HG03342 (cell line): ENCODE data around the gene HK1.

ENCODE experiments used
- ATAC-seq: cut with Tn5 transposase; IDR thresholded peaks from one replicate; pipeline ENCODE4 v1.9.1; 2021; ENCODE audit warnings: mild to moderate bottlenecking, moderate library complexity; ENCODE audit not compliant: unreplicated experiment

HK1 gene

DNA sequence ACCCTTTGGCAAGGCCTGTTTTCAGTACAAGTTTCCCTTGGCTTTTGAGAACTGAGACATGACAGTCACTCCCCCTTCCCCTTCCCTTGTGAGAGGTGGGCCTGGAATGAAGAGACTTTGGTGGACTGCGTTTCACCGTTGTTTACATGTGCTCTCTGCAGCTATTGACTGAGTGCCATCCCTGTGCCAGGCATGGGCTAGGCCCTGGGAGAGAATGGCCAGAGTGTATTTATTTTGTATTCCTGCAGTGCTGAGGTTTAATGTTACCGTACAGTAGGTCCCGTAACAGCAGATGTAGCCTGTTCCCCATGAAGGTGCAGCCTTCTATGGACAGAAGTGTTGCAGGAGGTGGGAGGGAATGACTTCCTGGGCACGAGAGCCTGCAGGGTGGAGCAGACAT, 88.4 kb downstream of the HK1 start:
- ATAC-seq, result no peak

DNA sequence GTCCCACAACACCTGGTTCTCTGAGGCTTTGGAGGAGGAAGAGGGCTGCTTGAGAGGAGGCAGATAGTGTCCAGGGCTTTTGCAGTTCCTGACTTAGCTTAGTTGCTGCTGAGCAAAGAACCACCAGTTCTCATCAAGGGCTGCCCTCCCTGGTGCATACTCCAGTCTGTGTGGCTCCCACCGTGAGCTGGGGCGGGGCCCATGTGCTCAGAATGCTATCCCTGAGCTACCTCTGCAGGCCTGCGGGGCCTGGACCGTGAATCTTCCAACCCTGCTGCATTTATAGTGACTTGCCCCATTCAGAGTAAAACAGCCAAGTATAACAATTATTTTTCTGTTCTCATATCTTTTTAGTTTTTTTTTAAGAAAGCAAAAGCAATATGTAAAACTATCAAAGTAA, 89.2 kb downstream of the HK1 start:
- no peak for ATAC-seq

DNA sequence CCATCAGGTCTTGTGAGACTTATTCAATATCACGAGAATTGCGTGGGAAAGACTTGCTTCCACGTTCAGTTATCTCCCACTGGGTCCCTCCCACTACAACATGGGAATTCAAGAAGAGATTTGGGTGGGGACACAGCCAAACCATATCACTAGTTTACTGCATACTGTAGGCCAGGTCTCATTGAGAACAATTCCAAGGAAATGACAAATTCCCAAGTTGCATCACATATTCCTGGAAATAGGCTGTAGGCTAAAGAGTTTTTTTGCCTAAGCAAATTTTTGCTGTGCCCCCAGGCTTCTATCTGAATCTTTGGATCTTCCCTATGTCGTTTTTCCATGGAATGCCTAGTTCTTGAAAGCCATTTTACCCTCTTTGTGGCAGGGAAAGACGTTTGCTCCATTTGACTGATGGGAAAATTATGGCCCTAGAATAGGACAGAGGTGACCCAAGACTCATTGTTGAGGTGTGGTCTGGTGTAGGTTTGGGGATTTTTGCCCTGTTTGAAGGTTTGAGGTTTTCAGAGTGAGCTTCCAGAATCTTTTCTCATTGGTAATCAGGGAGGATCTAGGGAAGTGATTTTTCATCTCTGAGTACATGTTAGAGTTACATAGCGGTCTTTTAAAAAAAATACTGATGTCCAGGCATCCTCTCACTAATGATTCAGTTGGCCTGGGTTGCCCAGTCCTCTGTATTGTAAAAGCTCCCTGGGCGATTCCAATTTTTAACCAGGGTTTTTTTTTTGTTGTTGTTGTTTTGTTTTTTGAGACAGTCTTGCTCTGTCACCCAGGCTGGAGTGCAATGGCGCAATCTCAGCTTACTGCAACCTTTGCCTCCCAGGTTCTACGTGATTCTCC, 94.1 kb downstream of the HK1 start:
- ATAC-seq, result no peak

DNA sequence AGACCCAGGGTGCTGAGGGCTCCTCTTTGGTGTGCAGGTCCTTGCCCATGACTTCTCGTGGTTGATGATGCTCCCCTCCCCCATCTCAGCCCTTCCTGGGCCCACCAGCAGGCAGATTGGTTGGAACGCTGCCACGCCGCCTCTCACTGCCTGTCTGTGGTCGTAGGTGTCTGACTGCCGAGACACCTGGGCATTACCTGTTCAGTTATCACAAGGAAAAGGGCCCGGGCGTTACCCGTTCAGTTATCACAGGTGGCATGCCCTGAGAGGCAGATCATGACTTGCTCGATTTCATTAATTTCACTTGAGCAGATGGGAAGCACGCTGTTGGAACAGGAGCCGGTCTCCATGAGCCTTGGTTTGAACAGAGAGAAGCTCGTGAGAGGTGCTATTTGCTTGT, 95.9 kb downstream of the HK1 start:
- ATAC-seq, result no peak

DNA sequence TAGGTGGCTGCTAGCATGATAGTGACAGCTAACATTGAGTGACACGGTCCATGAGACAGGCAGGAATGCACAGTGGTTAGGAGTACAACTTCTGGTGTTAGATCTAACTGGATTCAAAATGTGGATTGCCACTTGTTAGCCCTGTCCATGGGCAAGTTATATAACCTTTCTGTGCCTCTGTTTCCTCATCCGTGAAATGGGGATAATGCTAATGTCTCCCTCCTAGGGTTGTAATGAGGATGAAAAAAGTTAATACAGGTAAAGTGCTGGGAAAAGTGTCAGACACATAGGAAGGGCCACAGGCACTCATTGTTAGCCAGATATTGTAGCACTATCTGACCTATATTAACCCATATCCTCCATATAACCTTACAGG, 96.6 kb downstream of the HK1 start:
- no peak for ATAC-seq

DNA sequence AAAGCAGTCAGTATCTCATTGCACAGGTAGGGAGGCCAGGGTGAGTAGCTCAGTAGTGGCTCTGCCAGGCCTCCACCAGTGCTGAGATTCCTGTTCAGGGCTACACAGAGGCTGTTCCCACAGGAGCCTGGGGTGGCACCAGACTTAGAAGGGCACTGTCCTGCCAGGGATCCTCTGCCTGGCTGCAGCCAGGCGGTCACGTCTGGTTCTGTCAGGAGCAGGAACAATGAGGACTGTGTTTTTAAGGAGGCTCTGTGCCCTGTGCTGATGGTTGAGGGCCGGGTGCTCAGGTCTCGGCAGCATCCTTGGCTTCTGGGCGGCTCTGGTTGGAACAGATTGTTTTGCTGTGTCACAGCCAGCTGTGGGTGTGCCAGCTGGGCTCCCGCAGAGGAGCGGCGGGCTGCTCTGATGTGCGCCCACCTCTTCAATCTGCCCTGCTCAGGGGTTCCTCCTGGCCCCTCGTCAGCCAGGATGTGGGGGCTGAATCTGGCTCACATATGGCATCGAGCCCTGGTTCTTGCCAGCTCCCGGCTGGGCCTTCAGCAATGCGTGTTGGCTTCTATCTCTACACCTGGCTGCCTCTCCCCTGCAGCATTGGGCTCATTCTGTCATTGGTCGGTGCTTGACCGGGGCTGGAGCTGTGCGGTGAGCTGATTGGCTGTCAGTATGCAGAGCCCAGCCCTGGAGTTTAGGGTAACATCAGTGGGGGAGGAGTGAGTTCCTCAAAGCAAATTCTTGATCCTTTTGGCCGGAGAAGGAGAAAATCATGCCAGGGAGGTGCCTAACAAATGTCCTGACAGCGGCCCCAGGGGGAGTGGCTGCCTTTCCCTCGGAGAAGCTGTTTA, 97.2 kb downstream of the HK1 start:
- no peak for ATAC-seq

DNA sequence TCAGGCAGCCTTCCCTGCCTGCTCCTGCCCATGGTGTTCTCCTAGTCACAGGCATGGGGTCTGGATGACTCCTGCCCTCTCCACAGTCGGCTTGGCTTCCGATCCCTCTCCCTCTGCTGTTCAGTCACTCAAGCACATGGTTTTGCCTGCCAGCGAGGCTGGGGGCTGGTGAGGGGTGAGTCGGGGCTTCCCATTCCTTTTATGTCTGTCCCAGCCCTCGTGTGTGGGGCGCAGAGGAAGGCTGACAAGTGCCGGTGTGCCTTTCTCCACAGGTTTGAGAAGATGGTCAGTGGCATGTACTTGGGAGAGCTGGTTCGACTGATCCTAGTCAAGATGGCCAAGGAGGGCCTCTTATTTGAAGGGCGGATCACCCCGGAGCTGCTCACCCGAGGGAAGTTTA, 98.4 kb downstream of the HK1 start:
- no peak for ATAC-seq

DNA sequence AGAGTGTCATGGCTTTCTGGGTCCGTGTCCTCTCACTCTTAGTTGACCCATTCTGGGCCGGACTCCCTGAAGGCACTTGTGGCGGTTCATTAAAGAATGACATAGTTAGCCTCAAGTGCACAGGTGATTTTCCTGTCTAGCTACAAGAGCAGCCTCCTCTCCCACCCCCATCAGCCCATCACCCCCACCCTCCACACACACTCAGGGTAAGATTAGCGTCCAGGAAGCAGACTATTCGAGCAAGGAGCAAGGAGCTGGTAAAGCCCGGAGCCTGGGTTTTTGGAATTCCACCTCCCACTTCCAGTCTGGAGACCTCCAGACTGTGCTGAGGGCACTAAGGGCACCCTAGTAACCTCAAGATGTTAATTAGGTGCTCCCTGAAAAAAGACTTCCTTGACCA, 98.9 kb downstream of the HK1 start:
- no peak for ATAC-seq

DNA sequence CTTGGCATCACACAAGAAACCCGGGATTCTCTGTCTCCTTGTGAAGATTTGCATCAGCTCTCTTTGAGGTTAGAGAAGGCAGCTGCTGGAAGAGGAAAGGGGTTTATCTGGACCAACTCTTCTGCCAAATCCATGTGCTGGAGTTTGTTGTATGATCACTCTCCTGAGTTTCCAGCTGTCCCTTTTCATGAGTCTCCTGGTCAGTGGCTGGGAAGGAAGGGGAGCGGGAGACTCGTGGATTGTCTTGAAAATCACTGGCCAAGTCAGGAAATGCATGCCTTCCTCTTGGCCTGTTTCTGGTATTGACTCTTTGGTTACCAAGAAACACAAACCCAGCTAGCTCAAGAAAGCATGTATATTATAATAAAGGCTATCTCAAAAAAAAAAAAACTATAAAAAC, 99.6 kb downstream of the HK1 start:
- ATAC-seq, result no peak

DNA sequence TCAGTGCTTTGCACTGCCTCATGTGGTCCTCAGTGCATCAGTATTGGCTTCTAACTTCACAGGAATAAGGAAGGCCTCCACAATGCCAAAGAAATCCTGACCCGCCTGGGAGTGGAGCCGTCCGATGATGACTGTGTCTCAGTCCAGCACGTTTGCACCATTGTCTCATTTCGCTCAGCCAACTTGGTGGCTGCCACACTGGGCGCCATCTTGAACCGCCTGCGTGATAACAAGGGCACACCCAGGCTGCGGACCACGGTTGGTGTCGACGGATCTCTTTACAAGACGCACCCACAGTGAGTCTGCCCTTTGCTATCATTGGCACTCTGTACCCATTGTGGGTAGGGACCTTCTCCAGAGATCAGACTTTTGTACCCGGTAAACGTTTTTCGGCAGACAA, 101.5 kb downstream of the HK1 start:
- no peak for ATAC-seq

DNA sequence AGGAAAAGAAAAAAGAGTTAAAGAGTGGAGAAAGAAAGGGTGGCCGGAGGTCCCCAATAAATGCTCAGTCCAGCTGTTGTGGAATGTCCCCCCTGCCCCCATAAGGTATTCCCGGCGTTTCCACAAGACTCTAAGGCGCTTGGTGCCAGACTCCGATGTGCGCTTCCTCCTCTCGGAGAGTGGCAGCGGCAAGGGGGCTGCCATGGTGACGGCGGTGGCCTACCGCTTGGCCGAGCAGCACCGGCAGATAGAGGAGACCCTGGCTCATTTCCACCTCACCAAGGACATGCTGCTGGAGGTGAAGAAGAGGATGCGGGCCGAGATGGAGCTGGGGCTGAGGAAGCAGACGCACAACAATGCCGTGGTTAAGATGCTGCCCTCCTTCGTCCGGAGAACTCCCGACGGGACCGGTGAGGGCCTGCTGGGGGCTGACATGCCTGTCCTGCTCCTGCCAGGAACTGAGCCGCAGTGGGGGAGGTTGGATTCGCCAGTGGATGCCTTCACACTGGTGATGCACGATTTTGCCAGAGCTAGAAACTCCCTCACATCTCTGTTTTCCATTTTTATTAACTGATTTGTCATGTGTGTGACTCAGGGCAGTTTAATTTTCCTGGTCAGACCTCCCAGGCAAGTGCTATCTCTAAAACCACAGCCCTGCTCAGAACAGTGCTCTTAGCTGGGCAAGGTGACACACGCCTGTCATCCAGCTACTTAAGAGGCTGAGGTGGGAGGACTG, 104.3 kb downstream of the HK1 start:
- ATAC-seq, result no peak

DNA sequence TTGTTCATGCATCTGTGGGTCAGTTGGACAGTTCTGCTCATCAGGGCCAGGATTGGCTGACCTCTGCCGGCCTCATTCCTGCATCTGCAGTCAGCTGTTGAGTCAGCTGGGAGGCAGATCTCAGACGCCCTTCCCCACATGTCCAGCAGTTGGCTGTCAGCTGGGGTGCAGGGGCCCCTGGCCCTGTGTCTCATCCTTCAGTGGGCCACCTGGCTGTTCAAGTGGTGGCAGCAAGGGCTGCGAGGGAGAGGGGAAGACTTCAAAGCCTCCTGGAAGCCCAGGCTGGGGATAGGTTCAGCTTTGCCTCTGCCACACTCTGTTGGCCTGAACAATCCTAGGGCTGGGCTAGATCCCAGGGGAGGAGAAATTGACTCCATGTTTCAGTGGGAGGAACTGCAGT, 105.3 kb downstream of the HK1 start:
- no peak for ATAC-seq

DNA sequence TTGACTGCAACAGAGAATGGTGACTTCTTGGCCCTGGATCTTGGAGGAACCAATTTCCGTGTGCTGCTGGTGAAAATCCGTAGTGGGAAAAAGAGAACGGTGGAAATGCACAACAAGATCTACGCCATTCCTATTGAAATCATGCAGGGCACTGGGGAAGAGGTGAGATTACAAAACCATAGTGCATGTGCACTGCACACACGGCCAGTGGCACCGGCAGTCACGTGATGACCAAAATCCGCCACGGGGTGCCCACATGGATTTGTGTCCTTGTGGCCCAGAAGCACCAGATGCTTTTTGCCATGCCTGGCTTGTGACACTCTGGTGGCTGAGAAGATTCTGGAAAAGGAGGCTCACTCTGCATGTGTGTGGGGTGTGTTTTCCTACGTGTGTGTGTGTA, 106.0 kb downstream of the HK1 start:
- ATAC-seq, result no peak

DNA sequence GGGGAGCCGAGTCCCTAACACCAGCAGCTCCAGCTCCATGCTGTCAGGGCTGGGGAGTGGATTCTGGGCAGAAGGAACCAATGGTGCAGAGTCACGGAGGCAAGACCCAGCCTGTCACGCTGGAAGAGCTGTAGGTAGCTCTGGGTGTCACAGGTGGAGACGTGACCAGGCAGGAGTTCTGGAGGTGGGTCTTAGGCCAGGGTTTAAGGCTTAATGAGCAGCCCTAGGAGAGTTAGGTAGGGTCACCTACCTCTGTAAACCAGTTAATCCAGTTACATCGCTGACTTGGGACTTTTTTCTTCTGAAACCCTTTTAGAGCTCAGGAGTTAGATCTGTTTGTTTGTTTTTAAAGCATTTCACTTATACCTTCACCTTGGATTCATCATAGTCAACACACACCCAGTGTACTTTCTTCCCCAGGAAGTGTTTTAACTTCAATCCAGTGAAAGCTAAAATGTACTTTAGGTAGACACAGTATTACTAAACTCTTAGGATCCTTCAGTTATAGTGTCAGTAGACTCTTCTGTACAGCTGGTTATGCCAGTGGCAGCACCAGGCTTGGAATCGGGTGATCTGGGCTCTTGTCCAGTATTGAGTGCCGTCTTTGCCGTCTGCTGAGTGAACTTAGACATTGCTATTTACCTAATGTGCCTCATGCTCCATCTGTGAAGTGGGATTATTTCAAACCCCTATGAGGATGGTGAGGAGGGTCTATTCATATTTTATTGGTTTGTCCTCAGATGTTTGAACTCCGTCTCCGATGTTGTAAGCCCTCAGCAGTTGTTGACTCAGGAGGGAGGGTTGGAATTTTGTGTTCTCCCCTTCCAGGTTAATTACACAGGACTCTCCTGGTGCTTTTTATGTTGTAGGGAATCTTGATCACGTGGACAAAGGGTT, 107.4 kb downstream of the HK1 start:
- no peak for ATAC-seq

DNA sequence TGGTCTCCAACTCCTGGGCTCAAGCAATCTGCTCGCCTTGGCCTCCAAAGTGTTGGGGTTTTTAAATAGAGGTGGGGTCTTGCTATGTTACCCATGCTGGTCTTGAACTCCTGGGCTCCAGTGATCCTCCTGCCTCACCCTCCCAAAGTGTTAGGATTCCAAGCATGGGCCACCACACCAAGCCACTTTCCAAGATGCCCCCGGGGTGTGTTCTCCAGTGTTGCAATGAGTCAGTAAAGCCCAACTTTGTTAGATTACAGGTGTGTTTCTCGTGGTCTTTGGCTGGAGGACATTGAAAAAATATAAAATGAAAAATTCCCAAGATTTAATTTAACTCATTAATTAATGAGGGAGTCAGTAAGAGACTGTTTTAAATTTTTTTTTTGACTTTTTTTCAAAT, 109.2 kb downstream of the HK1 start:
- ATAC-seq, result no peak

DNA sequence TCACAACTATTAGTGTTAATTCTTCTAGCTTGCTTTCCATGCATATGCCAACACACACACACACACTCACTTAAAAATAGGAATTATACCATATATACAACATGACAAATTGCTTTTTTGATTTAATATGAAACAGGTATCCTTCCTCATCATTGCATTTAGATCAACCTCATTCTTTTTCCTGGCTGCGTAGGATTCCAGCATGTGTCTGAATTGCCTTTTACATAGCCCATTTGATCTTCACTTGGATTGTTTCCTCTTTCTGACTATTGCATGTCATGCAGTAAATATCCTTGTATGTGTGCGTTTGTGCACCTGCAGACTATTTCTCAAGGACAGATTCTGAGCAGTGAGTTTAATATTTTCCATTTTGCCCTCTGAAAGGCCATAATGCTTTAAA, 110.2 kb downstream of the HK1 start:
- no peak for ATAC-seq

DNA sequence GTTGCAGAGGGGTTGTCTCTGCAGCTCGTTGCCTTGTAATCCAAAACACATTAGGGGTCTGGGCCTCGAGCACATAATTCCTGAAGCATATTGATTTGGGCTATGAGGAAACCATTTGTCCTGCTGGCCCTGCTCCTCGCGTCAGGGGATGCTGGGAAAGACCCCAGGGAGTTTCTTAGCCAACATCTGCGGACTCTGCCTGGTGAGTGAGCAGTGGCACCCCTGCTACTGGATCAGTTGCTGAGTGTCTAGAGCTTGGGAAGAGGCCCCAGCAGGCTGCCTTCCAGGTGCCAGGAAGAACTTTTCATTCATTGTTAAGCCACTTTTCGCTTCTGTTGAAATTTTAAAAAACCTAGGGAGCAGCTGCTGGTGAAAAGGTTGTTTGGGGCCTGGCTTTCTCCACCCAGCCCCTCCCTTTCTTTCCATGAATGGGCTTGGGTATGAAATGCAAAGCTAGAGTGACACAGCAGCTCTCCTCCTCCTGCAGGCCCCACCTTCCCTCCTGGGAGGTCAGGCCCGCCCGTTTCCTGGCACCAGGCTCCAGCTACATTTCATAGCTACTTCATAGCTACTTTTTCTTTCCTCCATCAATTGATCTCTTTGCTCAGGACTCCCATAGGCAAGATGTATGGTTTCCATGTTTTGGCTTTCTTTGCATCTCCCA, 111.7 kb downstream of the HK1 start:
- no peak for ATAC-seq

DNA sequence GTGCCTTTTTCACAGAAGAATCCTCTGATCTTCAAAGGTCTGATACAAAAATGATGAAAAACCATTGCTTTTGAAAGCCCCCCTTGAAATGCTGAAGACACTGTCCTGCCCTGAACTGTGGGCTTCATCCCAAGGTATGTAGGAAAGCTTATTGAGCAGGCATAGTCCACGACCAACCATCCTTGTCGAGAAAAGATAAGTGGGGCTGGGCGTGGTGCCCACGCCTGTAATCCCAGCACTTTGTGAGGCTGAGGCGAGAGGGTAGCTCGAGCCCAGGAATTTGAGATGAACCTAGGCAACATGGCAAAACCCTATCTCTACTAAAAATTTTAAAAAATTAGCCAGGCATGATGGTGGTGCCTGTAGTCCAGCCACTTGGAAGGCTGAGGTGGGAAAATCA, 112.9 kb downstream of the HK1 start:
- ATAC-seq, result no peak

DNA sequence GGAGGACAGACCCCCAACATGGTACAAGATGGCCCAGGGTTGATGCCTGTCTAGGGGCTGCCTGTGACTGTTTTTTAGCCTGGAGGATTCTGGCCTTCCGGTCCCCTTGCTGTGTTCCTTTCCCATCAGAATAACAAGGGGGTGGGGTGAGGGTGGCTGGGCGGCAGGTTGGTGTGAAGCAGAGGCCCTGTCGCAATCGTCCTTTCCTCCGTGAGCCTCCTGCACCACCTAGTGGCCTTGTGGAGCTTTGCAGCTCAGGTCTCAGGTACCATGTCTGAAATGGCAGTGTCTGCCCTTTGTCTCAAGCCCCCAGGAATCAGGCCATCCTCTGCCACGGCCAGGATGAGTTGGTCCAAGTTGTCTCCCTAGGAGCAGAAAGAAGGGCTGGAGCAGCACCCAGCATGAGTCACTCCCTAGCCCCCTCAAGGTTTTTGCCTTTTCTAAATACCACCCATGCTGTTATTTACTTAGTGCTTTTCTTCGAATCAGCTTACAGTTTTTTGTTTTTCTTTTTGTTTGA, 114.2 kb downstream of the HK1 start:
- peak; percentile 83 for ATAC-seq

DNA sequence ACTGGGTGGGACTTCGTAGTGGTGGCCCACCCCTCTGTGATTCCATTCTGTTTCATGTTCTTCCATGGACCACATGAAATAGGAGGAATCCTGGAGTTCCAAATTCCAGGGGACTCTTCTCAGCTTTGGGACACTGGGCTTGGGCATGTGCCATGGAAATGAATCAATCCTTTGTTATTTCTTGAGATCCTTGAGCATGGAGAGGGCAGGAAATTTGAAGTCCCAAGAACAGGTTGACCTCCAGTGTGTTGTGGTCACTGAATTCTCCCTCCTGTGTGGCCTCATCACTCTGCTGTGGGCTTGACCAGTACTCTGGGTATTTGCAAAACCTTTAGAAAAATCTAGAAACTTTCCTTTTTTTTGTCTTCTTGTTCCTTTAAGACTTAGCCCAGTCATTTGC, 115.7 kb downstream of the HK1 start:
- ATAC-seq, result no peak
